PFSK-1 (cell line): Measurements from ENCODE around the gene WDR90.

Source experiments
- FOXP2 ChIP-seq: optimal IDR thresholded peaks from 2 replicates; pipeline ENCODE3; 2011; ENCODE audit warnings: borderline replicate concordance, control low read depth, inconsistent platforms; ENCODE audit not compliant: insufficient read depth; ENCODE audit errors: extremely low read length, extremely low read depth
- POLR2AphosphoS5 ChIP-seq: IDR thresholded peaks from 2 replicates; pipeline ENCODE4 v1.6.1; 2012; ENCODE audit warnings: low read depth, mild to moderate bottlenecking, control low read depth, low read length, moderate library complexity
- SIN3A ChIP-seq: IDR thresholded peaks from 2 replicates; pipeline ENCODE4 v1.6.1; 2012; ENCODE audit warnings: mild to moderate bottlenecking, low read length, moderate library complexity, borderline replicate concordance; ENCODE audit not compliant: insufficient read depth
- TAF1 ChIP-seq: IDR thresholded peaks from 2 replicates; pipeline ENCODE4 v1.6.1; 2012; ENCODE audit warnings: low read length, control low read depth, borderline replicate concordance; ENCODE audit not compliant: insufficient read depth
- TF ChIP-seq, protein P1 (sequence below), 2 experiments: IDR thresholded peaks; 2 replicates each; pipeline versions ENCODE4 v1.6.1 to v1.8.0; 2011 to 2012; ENCODE audit warnings: low read depth in 2 of 2, low read length in 2 of 2, control low read depth in 1 of 2, inconsistent platforms in 1 of 2, mild to moderate bottlenecking in 1 of 2, moderate library complexity in 1 of 2; ENCODE audit not compliant: insufficient read depth in 1 of 2

WDR90 gene

GRCh38 chr16:649631-650030 is 466 bp downstream of the WDR90 start:
- TF ChIP-seq POLR2AphosphoS5 = no peak
- TF ChIP-seq SIN3A = no peak
- no peak for TF ChIP-seq TAF1
- no peak for TF ChIP-seq FOXP2
- TF ChIP-seq, protein P1, sequence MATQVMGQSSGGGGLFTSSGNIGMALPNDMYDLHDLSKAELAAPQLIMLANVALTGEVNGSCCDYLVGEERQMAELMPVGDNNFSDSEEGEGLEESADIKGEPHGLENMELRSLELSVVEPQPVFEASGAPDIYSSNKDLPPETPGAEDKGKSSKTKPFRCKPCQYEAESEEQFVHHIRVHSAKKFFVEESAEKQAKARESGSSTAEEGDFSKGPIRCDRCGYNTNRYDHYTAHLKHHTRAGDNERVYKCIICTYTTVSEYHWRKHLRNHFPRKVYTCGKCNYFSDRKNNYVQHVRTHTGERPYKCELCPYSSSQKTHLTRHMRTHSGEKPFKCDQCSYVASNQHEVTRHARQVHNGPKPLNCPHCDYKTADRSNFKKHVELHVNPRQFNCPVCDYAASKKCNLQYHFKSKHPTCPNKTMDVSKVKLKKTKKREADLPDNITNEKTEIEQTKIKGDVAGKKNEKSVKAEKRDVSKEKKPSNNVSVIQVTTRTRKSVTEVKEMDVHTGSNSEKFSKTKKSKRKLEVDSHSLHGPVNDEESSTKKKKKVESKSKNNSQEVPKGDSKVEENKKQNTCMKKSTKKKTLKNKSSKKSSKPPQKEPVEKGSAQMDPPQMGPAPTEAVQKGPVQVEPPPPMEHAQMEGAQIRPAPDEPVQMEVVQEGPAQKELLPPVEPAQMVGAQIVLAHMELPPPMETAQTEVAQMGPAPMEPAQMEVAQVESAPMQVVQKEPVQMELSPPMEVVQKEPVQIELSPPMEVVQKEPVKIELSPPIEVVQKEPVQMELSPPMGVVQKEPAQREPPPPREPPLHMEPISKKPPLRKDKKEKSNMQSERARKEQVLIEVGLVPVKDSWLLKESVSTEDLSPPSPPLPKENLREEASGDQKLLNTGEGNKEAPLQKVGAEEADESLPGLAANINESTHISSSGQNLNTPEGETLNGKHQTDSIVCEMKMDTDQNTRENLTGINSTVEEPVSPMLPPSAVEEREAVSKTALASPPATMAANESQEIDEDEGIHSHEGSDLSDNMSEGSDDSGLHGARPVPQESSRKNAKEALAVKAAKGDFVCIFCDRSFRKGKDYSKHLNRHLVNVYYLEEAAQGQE (IDR thresholded peaks at IDR 0.05; ENCODE audit: insufficient read depth in 1 of 2, low read depth in 2 of 2, low read length in 2 of 2) = no peak

DNA sequence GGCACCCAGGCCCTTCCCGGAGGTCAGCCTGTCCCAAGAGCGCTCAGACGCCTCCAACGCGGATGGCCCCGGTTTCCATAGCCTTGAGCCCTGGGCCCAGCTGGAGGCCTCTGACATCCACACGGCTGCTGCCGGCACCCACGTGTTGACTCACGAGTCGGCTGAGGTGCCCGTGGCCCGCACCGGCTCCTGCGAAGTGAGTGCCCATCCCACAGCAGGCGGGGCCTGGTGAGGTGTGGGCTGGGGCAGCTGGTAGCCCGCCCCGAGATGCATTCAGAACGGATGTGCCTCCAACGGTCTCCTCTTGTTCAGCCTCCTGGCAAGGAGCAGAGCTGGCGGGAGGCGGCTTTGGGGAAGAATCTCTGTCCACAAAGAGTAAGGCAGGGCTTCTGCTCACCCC is 2.7 kb downstream of the WDR90 start:
- TF ChIP-seq, protein P1 (IDR thresholded peaks at IDR 0.05; ENCODE audit: insufficient read depth in 1 of 2, low read depth in 2 of 2, low read length in 2 of 2) = no peak
- TF ChIP-seq SIN3A = no peak
- no peak for TF ChIP-seq FOXP2
- TF ChIP-seq TAF1 = no peak
- no peak for TF ChIP-seq POLR2AphosphoS5

DNA sequence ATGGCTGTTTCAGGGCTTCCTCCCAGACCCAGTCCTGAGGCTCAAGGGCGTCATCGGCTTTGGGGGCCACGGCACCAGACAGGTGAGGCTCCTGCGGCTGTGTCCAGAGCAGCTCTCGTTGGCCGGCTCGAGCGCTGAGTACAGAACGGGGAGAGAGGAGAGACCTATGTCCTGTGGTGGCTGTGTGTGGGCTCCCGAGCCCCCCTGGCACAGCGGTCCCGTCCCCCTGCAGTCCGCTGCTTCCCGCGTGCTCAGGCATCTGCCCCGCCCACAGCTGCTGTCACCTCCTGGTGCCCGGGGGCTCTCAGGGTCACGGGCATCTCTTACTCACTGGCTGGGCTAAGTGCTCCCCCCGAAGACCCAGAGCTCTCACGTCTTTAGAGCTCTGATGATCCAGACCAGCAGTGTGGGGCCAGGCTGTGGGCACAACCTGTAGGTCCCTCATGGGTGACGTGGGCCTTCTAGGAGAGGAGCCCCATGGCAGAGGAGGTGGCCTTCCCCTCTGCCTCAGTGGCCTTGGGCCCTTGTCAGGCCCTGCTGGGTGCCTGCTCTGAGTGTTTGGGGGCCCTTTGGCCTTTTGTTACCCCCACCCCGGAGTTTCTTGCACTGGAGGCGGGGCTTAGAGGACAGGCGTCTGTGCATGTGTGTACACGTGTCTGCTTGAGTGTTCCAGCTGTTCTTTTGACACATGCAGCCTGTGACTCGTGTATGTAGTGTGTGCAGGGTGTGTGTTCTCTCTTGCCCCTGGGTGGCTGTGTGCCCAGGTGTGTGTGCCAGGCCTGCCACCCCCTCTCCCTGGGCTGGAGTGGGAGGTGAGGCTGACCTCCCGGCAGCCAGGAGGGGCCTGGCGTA is 3.5 kb downstream of the WDR90 start:
- TF ChIP-seq SIN3A (no peak), POLR2AphosphoS5 (no peak), TAF1 (no peak), FOXP2 (no peak)
- TF ChIP-seq, protein P1 (IDR thresholded peaks at IDR 0.05; ENCODE audit: insufficient read depth in 1 of 2, low read depth in 2 of 2, low read length in 2 of 2) = no peak

DNA sequence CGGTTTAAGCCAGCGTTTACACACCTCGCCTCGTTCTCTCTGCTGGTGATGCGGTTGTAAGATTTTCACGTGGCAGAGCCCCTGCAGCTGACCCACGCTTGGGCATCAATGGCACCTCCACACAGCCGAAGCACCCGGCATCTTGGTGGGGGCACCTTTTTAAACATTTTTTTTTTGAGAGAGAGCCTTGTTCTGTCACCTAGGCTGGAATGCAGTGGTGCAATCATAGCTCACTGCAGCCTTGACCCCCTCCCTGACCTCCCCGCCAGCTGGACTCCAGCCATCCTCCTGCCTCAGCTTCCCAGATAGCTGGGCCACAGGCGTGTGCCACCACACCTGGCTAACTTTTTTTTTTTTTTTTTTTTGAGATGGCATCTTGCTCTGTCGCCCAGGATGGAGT is 4.9 kb downstream of the WDR90 start:
- TF ChIP-seq, protein P1 (IDR thresholded peaks at IDR 0.05; ENCODE audit: insufficient read depth in 1 of 2, low read depth in 2 of 2, low read length in 2 of 2) = no peak
- TF ChIP-seq SIN3A (no peak), FOXP2 (no peak), POLR2AphosphoS5 (no peak), TAF1 (no peak)

GRCh38 chr16:657487-657886 is 8.3 kb downstream of the WDR90 start:
- TF ChIP-seq SIN3A (no peak), POLR2AphosphoS5 (no peak), FOXP2 (no peak), TAF1 (no peak)
- TF ChIP-seq, protein P1 (IDR thresholded peaks at IDR 0.05; ENCODE audit: insufficient read depth in 1 of 2, low read depth in 2 of 2, low read length in 2 of 2) = no peak
